B cell (primary cell): ENCODE results near the gene MAP1LC3B2. TPM values are rescaled to one million over a fixed set of nuclear protein-coding genes. Genes with fewer than 3 reads are reported as not detected.

Experiments
- ATAC-seq: fragments of 200-7000 bp; cut with Tn5 transposase; one replicate; pipeline ENCODE4 v1.10.0; 2021; ENCODE audit warnings: low read depth, mild to moderate bottlenecking, moderate number of reproducible peaks, moderate library complexity
- CTCF ChIA-PET: fragments of 350-600 bp; sonication (Branson Sonifier 250); formaldehyde crosslinking; loops from one replicate; lab custom pipeline; 2021; ENCODE audit warnings: antibody characterized with exemption, inconsistent platforms; lab: Charles Lee
- POLR2A ChIA-PET: fragments of 350-600 bp; sonication (Branson Sonifier 250); formaldehyde crosslinking; loops from one replicate; lab custom pipeline; 2021; ENCODE audit warnings: antibody characterized with exemption; lab: Charles Lee
- DNase-seq: peaks from one replicate; pipeline ENCODE4 v3.0.0; 2013
- H2AFZ ChIP-seq: 2 replicates; pipeline ENCODE4 v1.6.1; 2012; ENCODE audit warnings: mild to moderate bottlenecking, low read depth, low read length; ENCODE audit not compliant: insufficient read depth, poor library complexity, severe bottlenecking
- H3K27ac ChIP-seq, 2 donors: 1 replicate in 1 of 2; 2 replicates in 1 of 2; pipeline ENCODE4 v1.5.1; 2012 to 2013; ENCODE audit warnings: low read length in 2 of 2, mild to moderate bottlenecking in 2 of 2, moderate library complexity in 1 of 2
- H3K27me3 ChIP-seq, 4 experiments: fragments of 200-600 bp in 1 of 4; sonication (generic) in 1 of 4; replicated peaks in 1 of 4; 1 replicate in 2 of 4; 2 replicates in 2 of 4; pipeline versions ENCODE4 v1.6.1 to v1.7.0; 2013 to 2016; ENCODE audit warnings: low read length in 3 of 4, mild to moderate bottlenecking in 2 of 4, mixed read lengths in 1 of 4, moderate library complexity in 1 of 4; ENCODE audit not compliant: insufficient read depth in 4 of 4, control insufficient read depth in 3 of 4; ENCODE audit errors: control extremely low read depth in 1 of 4
- H3K36me3 ChIP-seq, 2 experiments: replicated peaks in 1 of 2; 1 replicate in 1 of 2; 2 replicates in 1 of 2; pipeline versions ENCODE4 v1.6.1 to v1.7.1; 2013; ENCODE audit warnings: low read length in 1 of 2; ENCODE audit not compliant: insufficient read depth in 2 of 2, control insufficient read depth in 1 of 2; ENCODE audit errors: control extremely low read depth in 1 of 2, extremely low read depth in 1 of 2
- H3K4me1 ChIP-seq, 2 donors: fragments of 200-600 bp in 1 of 2; sonication (generic) in 1 of 2; 1 replicate in 1 of 2; 2 replicates in 1 of 2; pipeline versions ENCODE4 v1.5.1 to v1.6.1; 2013 to 2017; ENCODE audit warnings: low read length in 2 of 2; ENCODE audit not compliant: control insufficient read depth in 2 of 2, insufficient read depth in 2 of 2
- H3K4me2 ChIP-seq: replicated peaks from 2 replicates; pipeline ENCODE3; 2012; ENCODE audit warnings: mild to moderate bottlenecking, low read depth, low read length; ENCODE audit not compliant: poor library complexity, severe bottlenecking
- H3K4me3 ChIP-seq, 5 experiments: fragments of 200-600 bp in 1 of 5; sonication (generic) in 1 of 5; 1 replicate in 3 of 5; 2 replicates in 2 of 5; pipeline versions ENCODE4 v1.5.1 to v1.7.0; 2011 to 2016; ENCODE audit warnings: low read length in 4 of 5, mild to moderate bottlenecking in 4 of 5, low read depth in 2 of 5, control low read depth in 1 of 5, moderate library complexity in 1 of 5; ENCODE audit not compliant: insufficient read depth in 1 of 5; ENCODE audit errors: control extremely low read depth in 1 of 5, extremely low read depth in 1 of 5
- H3K79me2 ChIP-seq: fragments of 200-600 bp; sonication (generic); one replicate; pipeline ENCODE4 v1.6.0; 2016; ENCODE audit warnings: low read length; ENCODE audit not compliant: control insufficient read depth, insufficient read depth
- H3K9ac ChIP-seq: fragments of 200-600 bp; sonication (generic); 2 replicates; pipeline ENCODE4 v1.6.1; 2017; ENCODE audit warnings: mild to moderate bottlenecking, low read length, moderate library complexity
- H3K9me3 ChIP-seq, 3 donors: one replicate each; pipeline versions ENCODE4 v1.6.1 to v1.7.1; 2013; ENCODE audit warnings: low read length in 2 of 3; ENCODE audit not compliant: control insufficient read depth in 2 of 3, insufficient read depth in 1 of 3; ENCODE audit errors: control extremely low read depth in 1 of 3
- H4K20me1 ChIP-seq: 2 replicates; pipeline ENCODE4 v1.6.0; 2012; ENCODE audit warnings: mild to moderate bottlenecking, low read length; ENCODE audit not compliant: insufficient read depth, control insufficient read depth, poor library complexity, severe bottlenecking
- H3K27ac Mint-ChIP-seq: one replicate; pipeline ENCODE4 v1.8.0; 2021; ENCODE audit warnings: mixed read lengths
- H3K27me3 Mint-ChIP-seq: one replicate; pipeline ENCODE4 v1.8.0; 2021; ENCODE audit warnings: mixed read lengths
- H3K4me1 Mint-ChIP-seq: one replicate; pipeline ENCODE4 v1.8.0; 2021; ENCODE audit warnings: mixed read lengths
- H3K4me3 Mint-ChIP-seq: one replicate; pipeline ENCODE4 v1.8.0; 2021; ENCODE audit warnings: mixed read lengths
- H3K9me3 Mint-ChIP-seq: one replicate; pipeline ENCODE4 v1.8.0; 2022; ENCODE audit warnings: mixed read lengths; ENCODE audit not compliant: insufficient read depth
- CTCF ChIP-seq: fragments of 200-600 bp; IDR thresholded peaks from one replicate; pipeline ENCODE4 v1.8.0; 2022; ENCODE audit warnings: antibody characterized with exemption, mild to moderate bottlenecking
- EZH2 ChIP-seq: IDR thresholded peaks from 2 replicates; pipeline ENCODE4 v1.6.1; 2012; ENCODE audit warnings: borderline replicate concordance, low read depth, mild to moderate bottlenecking, moderate library complexity, low read length; ENCODE audit not compliant: insufficient read depth, poor library complexity, severe bottlenecking
- WGBS: methylation state at CpG from one replicate; pipeline ENCODE4 v1.1.5; 2013; ENCODE audit warnings: missing lambda C conversion rate; ENCODE audit not compliant: insufficient coverage; 5-methylcytosine and 5-hydroxymethylcytosine counted together
- intact Hi-C: fragments of 100-400 bp; cut with micrococcal nuclease; formaldehyde crosslinking; loops from one replicate; pipeline ENCODE4 v1.10.0; 2022
- polyA plus RNA-seq: library from polyadenylated mRNA; depleted of rRNA; stranded (reverse); fragments of >200 nt; gene quantifications from 2 replicates; pipeline ENCODE4 v1.2.3, GENCODE V29; 2012
- total RNA-seq, 2 donors: library from RNA; stranded (reverse); fragments of 120-200 nt in 1 of 2; gene quantifications; 1 replicate in 1 of 2; 2 replicates in 1 of 2; pipeline versions ENCODE4 v1.2.3 to v1.2.4, GENCODE V29; 2013 to 2022

The MAP1LC3B2 gene
- total and polyA plus RNA-seq, 2 donors (not counting 1 experiment from before 2014, with no cell fraction given): 0.28 to 1.0 TPM

- CTCF ChIA-PET: no interaction called here
- TF ChIP-seq CTCF (no peak), EZH2 (no peak)
- H2AFZ ChIP-seq: no peak overlapping the region
- Mint-ChIP-seq H3K27me3 (peaks cover 23% of the 10 kb centered on the region), H3K4me1 (no peaks in the 10 kb centered on the region), H3K4me3 (no peak overlapping the region), H3K27ac (no peak overlapping the region), H3K9me3 (peaks cover 2% of the 10 kb centered on the region)
- no peaks in the 10 kb centered on the region for H3K4me1 ChIP-seq
- no peaks in the 10 kb centered on the region for H3K36me3 ChIP-seq
- H3K9ac ChIP-seq: no peak overlapping the region
- H3K27ac ChIP-seq: no peak overlapping the region
- POLR2A ChIA-PET: no interaction called here
- intact Hi-C loops: no loop called here
- no peaks in the 10 kb centered on the region for H3K79me2 ChIP-seq
- WGBS: 97% methylated on average over 3 of the region's 5 CpGs
- no peaks in the 10 kb centered on the region for H4K20me1 ChIP-seq
- no peak overlapping the region for H3K4me2 ChIP-seq
- ATAC-seq (no peak), DNase-seq (no peak)
- H3K27me3 ChIP-seq: peaks cover 0 to 3% (median 0%) of the 10 kb centered on the region in 4 experiments
- H3K4me3 ChIP-seq: no peak overlapping the region
- H3K9me3 ChIP-seq: peaks cover 0 to 19% (median 11%) of the 10 kb centered on the region in 3 donors
Measured at GRCh38 chr12:116626153-116626552, 67.0 kb downstream of the MAP1LC3B2 start.

Other genes starting within 250 kb of the MAP1LC3B2 start
- 43.7 and 45.9 TPM in 2 replicates for gene SPRING1, start 178.7 kb downstream of the MAP1LC3B2 start, total RNA-seq
- gene SPRING1, start 178.7 kb downstream of the MAP1LC3B2 start, polyA plus RNA-seq: 12.9 and 14.0 TPM in 2 replicates
- gene RNFT2, start 178.9 kb downstream of the MAP1LC3B2 start, total RNA-seq: 18.2 and 23.0 TPM in 2 replicates
- gene RNFT2, start 178.9 kb downstream of the MAP1LC3B2 start, polyA plus RNA-seq: 5.2 and 7.5 TPM in 2 replicates